Measurements from ENCODE around the gene DMRTB1. TPM values are rescaled to one million over a fixed set of nuclear protein-coding genes. Genes with fewer than 3 reads are reported as not detected.

Gene DMRTB1
- polyA plus RNA-seq, 1 donor: not detected

GRCh38 chr1:53463961-53464899 is 5.0 kb downstream of the DMRTB1 start:
- H3K4me3 ChIP-seq (ENCODE audit: low read length): no peak overlapping the region
- no peak overlapping the region for H3K27ac ChIP-seq (ENCODE audit: low read length)
- no peaks in the 10 kb centered on the region for H3K27me3 ChIP-seq (ENCODE audit: control insufficient read depth, insufficient read depth, low read length)
- peaks cover 3% of the 10 kb centered on the region for H3K9me3 ChIP-seq (ENCODE audit: control insufficient read depth, low read depth, low read length)
- WGBS (ENCODE audit: insufficient coverage, low lambda C conversion rate): no CpG with 5 or more reads among the region's 24 CpGs
- DNase-seq: no peak
- no peaks in the 10 kb centered on the region for H3K36me3 ChIP-seq (ENCODE audit: control insufficient read depth, insufficient read depth, low read length)
- H3K4me1 ChIP-seq (ENCODE audit: control insufficient read depth, insufficient read depth, low read length): no peaks in the 10 kb centered on the region

DNA sequence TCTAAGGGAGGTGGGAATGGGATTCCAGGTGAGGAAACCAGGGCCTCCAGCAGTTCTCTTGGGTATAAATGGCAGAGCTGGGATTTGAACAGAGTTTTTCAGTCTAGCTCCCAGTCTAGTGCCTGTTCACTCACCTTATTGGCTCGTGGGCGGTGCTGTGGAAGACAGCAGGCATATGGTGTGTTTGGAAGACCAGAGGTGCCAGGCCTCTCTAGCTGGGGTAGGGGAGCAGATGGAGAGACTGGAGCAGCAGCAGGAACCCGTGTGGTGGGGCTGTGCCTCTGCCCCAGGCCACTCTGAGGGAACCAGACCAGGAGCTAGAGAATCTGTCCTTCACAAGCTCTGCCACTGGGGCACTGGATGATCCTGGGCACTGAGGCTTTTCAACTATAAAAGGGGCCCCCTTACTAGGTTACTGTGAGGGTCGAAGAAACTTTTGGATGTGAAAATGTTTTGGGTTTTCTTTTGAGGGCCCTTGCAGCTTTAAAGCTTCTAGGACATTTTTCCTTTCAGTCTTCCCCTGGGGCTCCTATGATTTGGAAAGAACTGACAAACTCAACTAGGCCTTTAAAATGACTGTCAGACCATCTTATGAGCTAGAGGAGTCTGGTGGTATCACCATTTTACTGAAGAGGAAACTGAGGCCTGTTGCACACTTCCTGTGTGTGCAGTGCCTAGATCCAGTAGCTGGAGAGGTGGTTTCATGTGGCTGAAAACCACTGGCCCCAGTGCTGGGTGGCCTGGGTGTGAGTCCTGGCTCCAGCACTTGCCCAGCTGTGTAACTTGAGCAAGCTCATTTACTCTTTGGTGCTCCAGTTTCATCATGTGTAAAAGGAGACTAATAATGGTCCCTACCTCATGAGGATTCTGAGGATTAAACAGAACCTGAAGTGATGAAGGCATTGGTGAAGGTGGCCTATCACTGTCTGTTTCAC is 6.1 kb downstream of the DMRTB1 start:
- Histone ChIP-seq H3K36me3 (ENCODE audit: control insufficient read depth, insufficient read depth, low read length) (no peaks in the 10 kb centered on the region), H3K9me3 (ENCODE audit: control insufficient read depth, low read depth, low read length) (no peaks in the 10 kb centered on the region), H3K4me3 (ENCODE audit: low read length) (no peak overlapping the region), H3K27ac (ENCODE audit: low read length) (no peak overlapping the region), H3K4me1 (ENCODE audit: control insufficient read depth, insufficient read depth, low read length) (no peaks in the 10 kb centered on the region), H3K27me3 (ENCODE audit: control insufficient read depth, insufficient read depth, low read length) (no peaks in the 10 kb centered on the region)
- no peak for DNase-seq
- no CpG with 5 or more reads among the region's 4 CpGs for WGBS (ENCODE audit: insufficient coverage, low lambda C conversion rate)

- H3K9me3 ChIP-seq (ENCODE audit: control insufficient read depth, low read depth, low read length): no peaks in the 10 kb centered on the region
- DNase-seq: no peak
Measured at GRCh38 chr1:53467391-53467790, 8.2 kb downstream of the DMRTB1 start.

DNA sequence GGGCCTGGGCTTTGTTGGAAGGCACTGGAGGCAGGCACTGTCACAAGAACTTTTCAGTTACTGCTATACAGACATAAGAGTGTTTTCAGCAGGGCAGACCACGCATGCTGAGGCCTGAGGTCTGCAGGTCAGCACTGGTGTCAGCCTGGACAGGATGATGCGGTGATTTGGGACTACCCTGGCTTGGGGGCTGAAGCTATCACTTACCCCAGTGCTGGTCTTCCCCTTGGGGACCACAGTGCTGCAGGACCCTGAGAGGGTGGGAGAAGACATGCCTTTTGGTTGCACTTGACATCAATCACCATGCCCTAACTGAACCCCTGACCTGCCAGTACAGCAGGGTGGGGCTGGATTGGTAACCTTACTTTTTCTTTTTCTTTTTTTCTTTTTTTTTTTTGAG is 9.2 kb downstream of the DMRTB1 start:
- no peak for DNase-seq
- no peaks in the 10 kb centered on the region for H3K36me3 ChIP-seq (ENCODE audit: control insufficient read depth, insufficient read depth, low read length)
- H3K27me3 ChIP-seq (ENCODE audit: control insufficient read depth, insufficient read depth, low read length): no peaks in the 10 kb centered on the region
- no peaks in the 10 kb centered on the region for H3K4me1 ChIP-seq (ENCODE audit: control insufficient read depth, insufficient read depth, low read length)
- no peaks in the 10 kb centered on the region for H3K9me3 ChIP-seq (ENCODE audit: control insufficient read depth, low read depth, low read length)
- no peak overlapping the region for H3K4me3 ChIP-seq (ENCODE audit: low read length)
- WGBS (ENCODE audit: insufficient coverage, low lambda C conversion rate): no CpG with 5 or more reads among the region's 2 CpGs
- H3K27ac ChIP-seq (ENCODE audit: low read length): no peak overlapping the region

More at GRCh38 chr1:53467391-53467790, 8.2 kb downstream of the DMRTB1 start:
- Histone ChIP-seq H3K27me3 (ENCODE audit: control insufficient read depth, insufficient read depth, low read length) (no peaks in the 10 kb centered on the region), H3K4me3 (ENCODE audit: low read length) (no peak overlapping the region), H3K4me1 (ENCODE audit: control insufficient read depth, insufficient read depth, low read length) (no peaks in the 10 kb centered on the region), H3K36me3 (ENCODE audit: control insufficient read depth, insufficient read depth, low read length) (no peaks in the 10 kb centered on the region), H3K27ac (ENCODE audit: low read length) (no peak overlapping the region)

DNA sequence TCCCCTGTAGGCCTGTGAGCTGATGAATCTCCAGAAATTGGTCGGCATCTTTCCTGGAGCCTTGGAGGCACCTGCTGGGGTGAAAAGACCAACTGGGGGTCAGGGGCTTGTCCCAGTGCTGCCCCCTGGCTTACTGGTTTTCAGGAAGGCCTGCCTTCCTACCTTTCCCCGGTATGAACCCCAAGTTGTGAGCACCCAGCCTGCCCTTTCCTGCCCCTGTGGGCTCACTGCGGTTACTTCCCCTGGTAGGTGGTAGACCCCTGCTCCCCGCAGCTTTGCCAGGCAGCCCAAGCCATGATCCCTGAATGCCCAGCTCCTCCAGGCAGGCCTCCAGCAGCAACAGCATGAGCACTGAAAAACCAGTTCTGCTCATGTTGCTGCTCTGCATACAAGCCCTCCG is 10.2 kb downstream of the DMRTB1 start:
- Histone ChIP-seq H3K27ac (ENCODE audit: low read length) (no peak overlapping the region), H3K9me3 (ENCODE audit: control insufficient read depth, low read depth, low read length) (no peaks in the 10 kb centered on the region), H3K27me3 (ENCODE audit: control insufficient read depth, insufficient read depth, low read length) (no peaks in the 10 kb centered on the region), H3K36me3 (ENCODE audit: control insufficient read depth, insufficient read depth, low read length) (no peaks in the 10 kb centered on the region), H3K4me3 (ENCODE audit: low read length) (no peak overlapping the region), H3K4me1 (ENCODE audit: control insufficient read depth, insufficient read depth, low read length) (no peaks in the 10 kb centered on the region)
- no CpG with 5 or more reads among the region's 5 CpGs for WGBS (ENCODE audit: insufficient coverage, low lambda C conversion rate)
- DNase-seq: no peak

DNA sequence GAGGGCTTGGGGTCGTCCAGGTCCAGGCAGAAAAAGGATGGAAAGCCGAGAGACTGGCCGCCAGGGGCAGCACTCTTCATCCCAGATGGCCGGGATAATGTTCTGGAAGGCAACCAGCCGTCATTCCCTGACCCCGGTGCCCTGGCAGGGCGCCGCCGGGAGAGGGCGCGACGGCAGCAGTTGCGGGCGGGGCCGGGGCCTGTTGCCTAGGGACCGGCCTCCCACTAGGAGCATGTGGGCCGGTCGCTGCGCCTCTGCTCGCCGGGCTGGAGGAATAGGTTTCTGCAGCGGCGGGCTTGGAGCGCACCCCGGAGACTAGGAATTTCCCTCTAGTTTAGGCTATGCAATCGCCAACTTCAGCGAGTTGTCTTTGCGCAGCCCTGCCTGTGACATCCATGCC is 11.0 kb downstream of the DMRTB1 start:
- Histone ChIP-seq H3K27me3 (ENCODE audit: control insufficient read depth, insufficient read depth, low read length) (no peaks in the 10 kb centered on the region), H3K4me3 (ENCODE audit: low read length) (no peak overlapping the region), H3K36me3 (ENCODE audit: control insufficient read depth, insufficient read depth, low read length) (no peaks in the 10 kb centered on the region), H3K4me1 (ENCODE audit: control insufficient read depth, insufficient read depth, low read length) (no peaks in the 10 kb centered on the region), H3K27ac (ENCODE audit: low read length) (no peak overlapping the region), H3K9me3 (ENCODE audit: control insufficient read depth, low read depth, low read length) (no peaks in the 10 kb centered on the region)
- DNase-seq: peak; percentile 62 to 77
- WGBS (ENCODE audit: insufficient coverage, low lambda C conversion rate): 25% methylated on average over 2 of the region's 28 CpGs

DNA sequence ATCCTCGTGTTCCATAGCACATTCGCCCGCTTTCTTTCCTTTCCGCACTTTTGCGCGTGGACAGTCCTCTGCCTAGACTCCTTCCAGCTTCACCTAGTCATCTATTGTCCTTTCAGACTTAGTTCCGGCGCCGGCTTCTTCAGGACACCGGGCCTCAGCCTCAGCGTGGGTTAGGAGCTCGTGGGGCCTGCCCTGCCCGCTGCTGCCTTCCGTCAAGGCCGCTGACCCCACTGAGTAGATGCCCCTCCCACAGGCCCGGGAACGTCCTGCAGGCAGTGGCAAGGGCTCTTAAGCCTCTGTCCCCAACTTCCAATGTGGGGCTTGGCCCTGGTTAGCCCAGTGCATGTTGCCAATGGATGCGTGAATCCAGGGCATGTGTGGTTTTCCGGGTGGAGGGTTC is 11.4 kb downstream of the DMRTB1 start:
- 73% methylated on average over 3 of the region's 19 CpGs for WGBS (ENCODE audit: insufficient coverage, low lambda C conversion rate)
- DNase-seq: no peak
- H3K4me3 ChIP-seq (ENCODE audit: low read length): no peak overlapping the region
- H3K9me3 ChIP-seq (ENCODE audit: control insufficient read depth, low read depth, low read length): no peaks in the 10 kb centered on the region
- H3K27ac ChIP-seq (ENCODE audit: low read length): no peak overlapping the region
- peaks cover 2% of the 10 kb centered on the region for H3K27me3 ChIP-seq (ENCODE audit: control insufficient read depth, insufficient read depth, low read length)
- no peaks in the 10 kb centered on the region for H3K4me1 ChIP-seq (ENCODE audit: control insufficient read depth, insufficient read depth, low read length)
- H3K36me3 ChIP-seq (ENCODE audit: control insufficient read depth, insufficient read depth, low read length): no peaks in the 10 kb centered on the region

DNA sequence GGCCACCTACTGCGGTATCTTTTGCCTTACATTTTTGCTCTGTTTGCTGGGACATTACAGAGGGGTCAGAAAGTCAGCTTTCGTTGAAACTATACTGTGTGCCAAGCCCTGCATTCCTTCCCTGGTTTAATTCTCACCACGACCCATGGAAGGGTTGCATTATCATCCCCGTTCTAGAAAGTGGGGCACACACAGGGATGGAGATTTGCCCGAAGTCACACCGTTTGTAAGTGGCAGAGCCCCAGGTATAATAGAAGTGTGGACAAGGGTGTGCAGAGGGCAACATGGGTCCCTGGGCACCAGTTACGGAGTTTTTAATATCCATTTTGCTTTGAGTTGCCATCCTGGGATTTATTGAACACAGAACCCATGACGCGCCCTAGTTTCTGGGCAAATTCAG is 11.8 kb downstream of the DMRTB1 start:
- no peaks in the 10 kb centered on the region for H3K4me1 ChIP-seq (ENCODE audit: control insufficient read depth, insufficient read depth, low read length)
- no peak for DNase-seq
- H3K27me3 ChIP-seq (ENCODE audit: control insufficient read depth, insufficient read depth, low read length): peaks cover 3% of the 10 kb centered on the region
- no CpG with 5 or more reads among the region's 9 CpGs for WGBS (ENCODE audit: insufficient coverage, low lambda C conversion rate)
- H3K36me3 ChIP-seq (ENCODE audit: control insufficient read depth, insufficient read depth, low read length): no peaks in the 10 kb centered on the region
- no peak overlapping the region for H3K4me3 ChIP-seq (ENCODE audit: low read length)
- no peak overlapping the region for H3K27ac ChIP-seq (ENCODE audit: low read length)
- no peaks in the 10 kb centered on the region for H3K9me3 ChIP-seq (ENCODE audit: control insufficient read depth, low read depth, low read length)

DNA sequence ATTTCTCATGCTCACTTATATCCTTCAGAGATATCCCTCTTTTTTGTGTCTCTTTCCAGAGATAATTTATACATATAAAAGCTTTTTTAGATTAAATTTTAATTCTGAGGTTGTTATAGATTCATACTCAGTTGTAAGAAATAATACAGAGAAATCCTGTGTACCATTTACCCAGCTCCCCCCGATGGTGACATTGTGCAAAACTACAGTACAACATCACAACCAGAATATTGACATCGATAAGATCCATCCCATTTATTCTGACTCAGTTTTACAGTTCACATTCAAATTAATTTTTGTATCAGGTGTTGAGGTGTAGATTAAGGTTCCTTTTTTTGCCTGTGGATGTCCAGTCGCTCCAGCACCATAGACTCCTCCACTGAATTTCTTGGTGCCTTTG is 14.3 kb downstream of the DMRTB1 start:
- no peak for DNase-seq
- no peaks in the 10 kb centered on the region for H3K4me1 ChIP-seq (ENCODE audit: control insufficient read depth, insufficient read depth, low read length)
- H3K9me3 ChIP-seq (ENCODE audit: control insufficient read depth, low read depth, low read length): no peaks in the 10 kb centered on the region
- peaks cover 3% of the 10 kb centered on the region for H3K27me3 ChIP-seq (ENCODE audit: control insufficient read depth, insufficient read depth, low read length)
- no peaks in the 10 kb centered on the region for H3K36me3 ChIP-seq (ENCODE audit: control insufficient read depth, insufficient read depth, low read length)
- no peak overlapping the region for H3K27ac ChIP-seq (ENCODE audit: low read length)
- no CpG with 5 or more reads among the region's 3 CpGs for WGBS (ENCODE audit: insufficient coverage, low lambda C conversion rate)
- no peak overlapping the region for H3K4me3 ChIP-seq (ENCODE audit: low read length)

GRCh38 chr1:53475664-53476063 is 16.5 kb downstream of the DMRTB1 start:
- 68% methylated on average over 5 of the region's 7 CpGs for WGBS (ENCODE audit: insufficient coverage, low lambda C conversion rate)
- DNase-seq: no peak
- peaks cover 3% of the 10 kb centered on the region for H3K9me3 ChIP-seq (ENCODE audit: control insufficient read depth, low read depth, low read length)
- no peaks in the 10 kb centered on the region for H3K4me1 ChIP-seq (ENCODE audit: control insufficient read depth, insufficient read depth, low read length)
- H3K36me3 ChIP-seq (ENCODE audit: control insufficient read depth, insufficient read depth, low read length): no peaks in the 10 kb centered on the region
- no peak overlapping the region for H3K27ac ChIP-seq (ENCODE audit: low read length)
- no peak overlapping the region for H3K4me3 ChIP-seq (ENCODE audit: low read length)
- H3K27me3 ChIP-seq (ENCODE audit: control insufficient read depth, insufficient read depth, low read length): peaks cover 3% of the 10 kb centered on the region

Data from large intestine (tissue), 3 donors.